Fibroblast of pulmonary artery (primary cell): ENCODE measurements around the gene JMJD7.

Source experiments
- DNase-seq: peaks from one replicate; pipeline ENCODE4 v3.0.0-alpha.2; 2010; ENCODE audit warnings: low read depth
- H3K4me3 ChIP-seq: replicated peaks from 2 replicates; pipeline ENCODE4 v1.5.1; 2011; ENCODE audit warnings: low read depth, mild to moderate bottlenecking, control low read depth, low read length, moderate library complexity
- TF ChIP-seq, protein P1 (sequence below): IDR thresholded peaks from 2 replicates; pipeline ENCODE4 v1.5.1; 2011; ENCODE audit warnings: mild to moderate bottlenecking, control low read depth, low read length, inconsistent platforms; ENCODE audit errors: missing control alignments

The JMJD7 gene

DNA sequence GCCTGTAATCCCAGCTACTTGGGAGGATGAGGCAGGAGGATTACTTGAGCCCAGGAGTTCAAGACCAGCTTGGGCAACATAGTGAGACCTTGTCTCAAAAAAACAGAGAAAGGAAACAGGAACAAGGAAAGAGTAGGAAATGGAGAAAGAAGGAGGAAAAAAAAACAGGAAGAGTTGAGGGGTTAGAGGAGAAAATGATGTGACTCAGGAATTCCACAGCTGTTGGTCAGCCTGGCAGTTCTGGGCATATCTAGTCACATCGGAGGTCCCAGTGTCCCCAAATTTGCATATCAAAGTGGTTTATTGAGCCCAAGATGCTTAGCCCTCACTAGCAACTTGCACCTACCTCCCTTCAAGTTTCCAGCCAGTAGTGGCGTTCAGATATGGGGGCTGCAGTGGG lies 18.8 kb upstream of the JMJD7 start:
- TF ChIP-seq, protein P1, sequence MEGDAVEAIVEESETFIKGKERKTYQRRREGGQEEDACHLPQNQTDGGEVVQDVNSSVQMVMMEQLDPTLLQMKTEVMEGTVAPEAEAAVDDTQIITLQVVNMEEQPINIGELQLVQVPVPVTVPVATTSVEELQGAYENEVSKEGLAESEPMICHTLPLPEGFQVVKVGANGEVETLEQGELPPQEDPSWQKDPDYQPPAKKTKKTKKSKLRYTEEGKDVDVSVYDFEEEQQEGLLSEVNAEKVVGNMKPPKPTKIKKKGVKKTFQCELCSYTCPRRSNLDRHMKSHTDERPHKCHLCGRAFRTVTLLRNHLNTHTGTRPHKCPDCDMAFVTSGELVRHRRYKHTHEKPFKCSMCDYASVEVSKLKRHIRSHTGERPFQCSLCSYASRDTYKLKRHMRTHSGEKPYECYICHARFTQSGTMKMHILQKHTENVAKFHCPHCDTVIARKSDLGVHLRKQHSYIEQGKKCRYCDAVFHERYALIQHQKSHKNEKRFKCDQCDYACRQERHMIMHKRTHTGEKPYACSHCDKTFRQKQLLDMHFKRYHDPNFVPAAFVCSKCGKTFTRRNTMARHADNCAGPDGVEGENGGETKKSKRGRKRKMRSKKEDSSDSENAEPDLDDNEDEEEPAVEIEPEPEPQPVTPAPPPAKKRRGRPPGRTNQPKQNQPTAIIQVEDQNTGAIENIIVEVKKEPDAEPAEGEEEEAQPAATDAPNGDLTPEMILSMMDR: no peak
- no peak for DNase-seq
- H3K4me3 ChIP-seq: no peak overlapping the region

DNA sequence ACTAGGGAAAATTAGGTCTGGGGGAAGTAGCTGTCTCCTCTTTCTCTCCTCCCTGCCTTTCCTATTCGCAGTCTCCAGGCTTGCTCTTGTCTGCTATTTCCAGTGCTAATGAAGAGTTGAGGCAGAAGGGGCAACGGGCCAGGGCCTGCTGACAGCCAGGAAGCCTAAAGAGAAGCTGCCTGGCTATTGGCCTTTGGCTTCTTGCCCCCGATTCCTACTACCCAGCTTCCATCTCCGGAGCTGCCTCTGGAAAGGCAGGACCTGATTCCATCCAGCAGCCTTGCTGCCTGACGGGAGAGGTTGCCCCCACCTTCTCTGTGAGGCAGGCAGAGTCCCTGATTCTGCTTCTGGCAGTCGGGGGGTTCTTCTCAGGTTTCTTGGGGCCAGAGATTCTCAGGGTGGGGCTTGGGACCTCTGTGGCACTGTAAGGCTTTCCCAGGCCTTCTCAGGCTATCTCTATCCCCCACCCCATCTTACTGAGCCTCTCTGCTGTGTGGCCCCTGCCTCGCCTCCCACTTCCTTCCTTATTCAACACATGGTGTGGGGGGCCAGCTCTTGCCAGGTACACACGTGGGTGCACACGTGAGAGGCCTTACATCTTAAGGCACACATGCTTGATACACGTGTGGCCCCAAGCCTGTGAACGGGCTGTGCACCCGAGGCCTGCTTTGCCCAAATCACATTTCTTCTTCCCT lies 18.2 kb upstream of the JMJD7 start:
- no peak for DNase-seq
- TF ChIP-seq, protein P1: no peak
- no peak overlapping the region for H3K4me3 ChIP-seq

DNA sequence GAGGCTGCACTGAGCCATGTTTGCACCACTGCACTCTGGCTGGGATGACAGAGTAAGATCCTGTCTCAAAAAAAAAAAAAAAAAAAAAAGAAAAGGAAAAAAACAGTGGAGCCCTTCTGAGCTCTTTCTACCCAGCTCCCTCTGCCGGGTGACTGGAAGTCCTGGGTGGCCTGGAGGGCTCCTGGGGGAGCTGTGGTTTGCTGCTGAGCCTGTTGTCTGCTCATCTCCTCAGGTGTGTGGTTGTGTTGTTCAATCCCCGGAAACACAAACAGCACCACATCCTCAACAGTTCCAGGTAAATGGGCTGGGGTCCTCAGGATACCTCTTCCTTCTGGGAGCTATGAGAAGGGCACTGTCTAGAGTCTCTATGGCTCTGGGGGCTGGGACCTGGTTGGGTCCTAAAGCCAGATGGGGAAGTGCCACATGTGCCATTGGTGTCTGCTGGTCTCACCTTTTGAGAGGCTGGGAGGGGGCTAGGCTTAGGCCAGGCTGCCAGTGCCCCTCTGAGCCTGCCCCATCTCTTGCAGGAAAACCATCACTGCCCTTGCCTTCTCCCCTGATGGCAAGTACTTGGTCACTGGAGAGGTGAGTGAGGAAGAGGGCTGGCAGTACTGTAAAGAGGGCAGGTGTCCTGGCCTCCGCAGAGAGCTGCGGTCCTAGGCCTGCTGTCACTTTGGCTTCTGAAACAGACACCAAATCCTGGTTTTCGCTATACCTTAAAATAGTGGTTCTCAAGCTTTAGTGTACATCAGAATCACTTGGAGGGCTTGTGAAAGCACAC lies 17.1 kb upstream of the JMJD7 start:
- no peak overlapping the region for H3K4me3 ChIP-seq
- TF ChIP-seq, protein P1: no peak
- DNase-seq: no peak

- no peak overlapping the region for H3K4me3 ChIP-seq
- peak; percentile 89 for DNase-seq
- TF ChIP-seq, protein P1: peak; percentile 92
These were observed 16.3 kb upstream of the JMJD7 start for GRCh38 chr15:41811432-41812195.

GRCh38 chr15:41812820-41813375 lies 15.0 kb upstream of the JMJD7 start:
- no peak overlapping the region for H3K4me3 ChIP-seq
- TF ChIP-seq, protein P1: no peak
- no peak for DNase-seq

- TF ChIP-seq, protein P1: no peak
These were observed 14.5 kb upstream of the JMJD7 start for GRCh38 chr15:41813426-41813825.

More at GRCh38 chr15:41813426-41813825, 14.5 kb upstream of the JMJD7 start:
- no peak overlapping the region for H3K4me3 ChIP-seq
- no peak for DNase-seq
